DND-41 (cell line): ENCODE measurements around the gene FRY.

Experiments used
- ATAC-seq: fragments of 200-7000 bp; cut with Tn5 transposase; 3 replicates; pipeline ENCODE4 v1.9.1; 2021; ENCODE audit warnings: low read depth; ENCODE audit not compliant: insufficient read depth
- DNase-seq: peaks from one replicate; pipeline ENCODE4 v3.0.0-alpha.2; 2020
- H2AFZ ChIP-seq: 2 replicates; pipeline ENCODE4 v1.6.0; 2012; ENCODE audit warnings: low read depth, low read length
- H3K27ac ChIP-seq: 2 replicates; pipeline ENCODE4 v1.5.1; 2012; ENCODE audit warnings: low read length, inconsistent platforms
- H3K27me3 ChIP-seq: fragments of 200-600 bp; sonication (generic); 2 replicates; pipeline ENCODE4 v1.6.0; 2012; ENCODE audit warnings: low read length, mild to moderate bottlenecking, inconsistent platforms; ENCODE audit not compliant: insufficient read depth, poor library complexity
- H3K36me3 ChIP-seq: 2 replicates; pipeline ENCODE4 v1.5.1; 2012; ENCODE audit warnings: low read length, inconsistent platforms; ENCODE audit not compliant: insufficient read depth
- H3K4me1 ChIP-seq: 2 replicates; pipeline ENCODE4 v1.5.1; 2012; ENCODE audit warnings: mild to moderate bottlenecking, low read length; ENCODE audit not compliant: insufficient read depth
- H3K4me2 ChIP-seq: 2 replicates; pipeline ENCODE4 v1.6.0; 2012; ENCODE audit warnings: mild to moderate bottlenecking, moderate library complexity, low read length, inconsistent platforms; ENCODE audit not compliant: insufficient read depth
- H3K4me3 ChIP-seq, 2 experiments: fragments of 200-600 bp in 1 of 2; shearing (Covaris generic) in 1 of 2; 2 replicates each; pipeline ENCODE4 v1.5.1; 2012 to 2016; ENCODE audit warnings: inconsistent platforms in 2 of 2, low read length in 2 of 2, mild to moderate bottlenecking in 2 of 2, low read depth in 1 of 2, moderate library complexity in 1 of 2
- H3K79me2 ChIP-seq: 2 replicates; pipeline ENCODE4 v1.6.0; 2012; ENCODE audit warnings: low read length, inconsistent platforms; ENCODE audit not compliant: insufficient read depth
- H3K9ac ChIP-seq: 2 replicates; pipeline ENCODE4 v1.6.0; 2012; ENCODE audit warnings: low read depth, mild to moderate bottlenecking, inconsistent platforms, low read length, moderate library complexity
- H3K9me3 ChIP-seq: 2 replicates; pipeline ENCODE4 v1.5.1; 2012; ENCODE audit warnings: low read length, moderate library complexity, mild to moderate bottlenecking, inconsistent platforms; ENCODE audit not compliant: insufficient read depth, severe bottlenecking
- H4K20me1 ChIP-seq: 2 replicates; pipeline ENCODE4 v1.6.0; 2012; ENCODE audit warnings: low read length; ENCODE audit not compliant: insufficient read depth
- CTCF ChIP-seq: IDR thresholded peaks from 2 replicates; pipeline ENCODE4 v1.5.1; 2012; ENCODE audit warnings: borderline replicate concordance, low read length, moderate library complexity, mild to moderate bottlenecking; ENCODE audit not compliant: poor library complexity, severe bottlenecking; ENCODE audit errors: extremely low read depth
- EZH2 ChIP-seq: IDR thresholded peaks from 3 replicates; pipeline ENCODE4 v1.6.1; 2012; ENCODE audit warnings: borderline replicate concordance, low read depth, mild to moderate bottlenecking, moderate library complexity, low read length, inconsistent platforms; ENCODE audit not compliant: severe bottlenecking

Gene FRY

GRCh38 chr13:32267836-32268439, 236.4 kb downstream of the FRY start:
- Histone ChIP-seq H3K9me3 (no peaks in the 10 kb centered on the region), H2AFZ (no peak overlapping the region), H3K27me3 (peaks cover 4% of the 10 kb centered on the region), H3K4me3 (no peak overlapping the region), H3K4me1 (no peaks in the 10 kb centered on the region), H3K36me3 (no peaks in the 10 kb centered on the region), H3K27ac (no peak overlapping the region), H3K4me2 (no peak overlapping the region), H3K9ac (no peak overlapping the region), H4K20me1 (no peaks in the 10 kb centered on the region), H3K79me2 (no peaks in the 10 kb centered on the region)
- peak; percentile 9 for DNase-seq
- ATAC-seq: no peak
- TF ChIP-seq CTCF (peak; percentile 61), EZH2 (no peak)

GRCh38 chr13:32272021-32272683, 240.6 kb downstream of the FRY start:
- H4K20me1 ChIP-seq: no peaks in the 10 kb centered on the region
- H3K4me1 ChIP-seq: no peaks in the 10 kb centered on the region
- no peaks in the 10 kb centered on the region for H3K36me3 ChIP-seq
- no peak overlapping the region for H3K4me2 ChIP-seq
- no peak overlapping the region for H3K27ac ChIP-seq
- no peak overlapping the region for H3K9ac ChIP-seq
- H3K9me3 ChIP-seq: no peaks in the 10 kb centered on the region
- H3K79me2 ChIP-seq: no peaks in the 10 kb centered on the region
- TF ChIP-seq EZH2 (no peak), CTCF (no peak)
- peaks cover 4% of the 10 kb centered on the region for H3K27me3 ChIP-seq
- no peak for DNase-seq
- no peak overlapping the region for H3K4me3 ChIP-seq
- no peak for ATAC-seq
- no peak overlapping the region for H2AFZ ChIP-seq

- Histone ChIP-seq H3K27ac (no peak overlapping the region), H3K9me3 (no peaks in the 10 kb centered on the region), H3K4me1 (no peaks in the 10 kb centered on the region), H3K36me3 (no peaks in the 10 kb centered on the region), H3K9ac (no peak overlapping the region), H3K79me2 (no peaks in the 10 kb centered on the region), H3K4me2 (no peak overlapping the region), H4K20me1 (no peaks in the 10 kb centered on the region), H3K27me3 (peaks cover 7% of the 10 kb centered on the region), H3K4me3 (no peak overlapping the region), H2AFZ (no peak overlapping the region)
- TF ChIP-seq CTCF: no peak
- TF ChIP-seq EZH2: no peak
- no peak for DNase-seq
- no peak for ATAC-seq
Measured at GRCh38 chr13:32277839-32278238, 246.3 kb downstream of the FRY start.
